ELR (cell line): ENCODE results near the gene EDA2R.

ENCODE experiments used
- DNase-seq: peaks from one replicate; pipeline ENCODE4 v3.0.0-alpha.2; 2015; ENCODE audit warnings: low read depth

The EDA2R gene, protein sequence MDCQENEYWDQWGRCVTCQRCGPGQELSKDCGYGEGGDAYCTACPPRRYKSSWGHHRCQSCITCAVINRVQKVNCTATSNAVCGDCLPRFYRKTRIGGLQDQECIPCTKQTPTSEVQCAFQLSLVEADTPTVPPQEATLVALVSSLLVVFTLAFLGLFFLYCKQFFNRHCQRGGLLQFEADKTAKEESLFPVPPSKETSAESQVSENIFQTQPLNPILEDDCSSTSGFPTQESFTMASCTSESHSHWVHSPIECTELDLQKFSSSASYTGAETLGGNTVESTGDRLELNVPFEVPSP

DNA sequence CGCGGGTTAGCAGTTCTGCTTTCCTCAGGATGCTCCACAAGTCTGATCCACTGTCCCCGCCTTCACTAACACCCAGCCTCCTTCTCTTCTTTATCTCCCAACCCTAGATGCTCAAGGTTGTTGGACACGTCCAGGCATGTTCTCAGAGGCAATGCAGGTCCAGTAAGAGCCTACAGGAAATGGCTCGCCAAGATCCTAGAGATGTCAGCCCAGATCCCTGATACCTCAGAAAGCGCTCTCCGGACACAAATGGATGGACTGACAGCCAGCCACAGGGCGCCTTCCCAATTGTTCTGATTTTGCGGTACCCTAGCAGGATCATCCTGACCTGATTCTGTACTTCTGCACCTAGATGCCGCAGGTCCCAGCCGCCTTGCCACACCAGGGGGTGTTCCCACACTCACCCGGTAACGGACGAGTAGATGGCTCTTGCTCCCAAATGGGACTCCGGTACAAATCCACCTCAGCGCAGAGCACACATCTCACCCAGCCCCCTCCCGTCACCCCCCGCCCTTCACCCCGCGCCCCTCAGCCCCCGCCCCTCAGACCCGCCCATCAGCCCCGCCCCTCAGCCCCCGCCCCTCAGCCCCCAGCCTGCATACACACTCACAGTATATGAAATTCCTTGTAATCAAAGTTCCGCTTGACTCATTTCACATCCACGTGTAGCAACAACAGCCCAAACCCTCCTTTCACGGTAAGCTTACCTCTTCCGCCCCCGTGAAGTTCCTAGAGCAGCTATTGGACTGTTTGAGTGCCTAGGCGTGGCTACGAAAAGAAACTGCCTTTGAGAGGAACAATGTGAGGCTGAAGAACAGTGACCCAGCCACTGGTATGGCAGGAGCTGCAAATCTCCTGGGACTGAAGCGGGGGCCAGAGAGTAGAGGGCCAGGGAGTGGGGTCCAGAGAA, at the start of gene EDA2R:
Gene EDA2R (minus strand): TSS at position 488 of the 910 bp plus-strand sequence. CDS start 23,058 bp downstream, outside the sequence.
- peak; percentile 84 for DNase-seq

DNA sequence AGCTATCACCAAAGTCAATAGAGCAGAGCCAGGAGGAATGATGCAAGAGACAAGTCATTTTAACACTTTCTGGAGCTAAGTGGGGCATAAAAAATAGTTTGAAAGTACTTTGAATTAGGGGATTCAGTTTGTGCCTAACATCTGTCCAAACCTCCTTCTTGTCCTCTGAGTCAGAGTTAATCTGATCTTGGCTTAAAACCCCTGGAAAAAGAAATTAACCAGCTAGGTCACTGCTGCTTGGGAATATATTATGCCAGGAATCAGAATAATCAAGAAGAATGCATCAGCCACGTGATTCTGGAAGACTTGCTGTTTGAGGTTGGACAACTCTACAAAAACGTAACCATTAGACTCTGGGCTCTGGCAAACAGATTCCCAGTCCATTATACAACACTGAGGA, 45.3 kb upstream of the EDA2R start:
- DNase-seq, result no peak

DNA sequence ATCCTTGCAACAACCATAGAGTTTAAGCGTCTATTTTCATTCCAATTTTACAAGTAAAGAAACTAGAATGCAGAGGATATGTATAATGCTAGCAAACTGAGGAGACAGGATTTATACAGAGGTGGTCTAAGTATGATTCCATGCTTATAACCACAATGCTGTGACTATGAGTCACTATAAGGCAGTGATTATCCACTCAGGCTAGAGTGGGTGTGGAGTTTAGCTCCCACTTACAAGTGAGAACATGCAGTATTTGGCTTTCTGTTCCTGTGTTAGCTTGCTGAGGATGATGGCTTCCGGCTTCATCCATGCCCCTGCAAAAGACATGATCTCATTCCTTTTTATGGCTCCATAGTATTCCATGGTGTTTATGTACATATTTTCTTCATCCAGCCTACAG, 41.6 kb upstream of the EDA2R start:
- peak; percentile 39 for DNase-seq

DNA sequence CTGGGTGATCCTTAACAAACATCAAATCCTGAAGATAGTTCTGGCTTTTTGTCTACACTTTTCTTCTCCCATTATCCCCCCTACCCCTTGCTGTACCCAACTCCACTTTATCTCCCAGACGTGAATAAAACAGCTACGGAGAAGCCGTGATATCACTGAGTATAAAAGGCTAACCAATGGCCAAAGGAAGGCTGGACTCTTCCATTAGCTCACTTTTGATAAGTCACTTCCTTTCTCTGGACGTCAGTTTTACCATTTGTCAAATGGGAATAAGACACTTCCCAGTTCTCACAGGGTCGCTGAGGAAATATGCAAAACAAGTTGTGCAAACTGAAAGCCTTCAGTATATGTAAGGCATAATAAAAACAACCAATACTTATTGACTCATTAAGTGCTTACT, 38.6 kb upstream of the EDA2R start:
- peak; percentile 37 for DNase-seq

DNA sequence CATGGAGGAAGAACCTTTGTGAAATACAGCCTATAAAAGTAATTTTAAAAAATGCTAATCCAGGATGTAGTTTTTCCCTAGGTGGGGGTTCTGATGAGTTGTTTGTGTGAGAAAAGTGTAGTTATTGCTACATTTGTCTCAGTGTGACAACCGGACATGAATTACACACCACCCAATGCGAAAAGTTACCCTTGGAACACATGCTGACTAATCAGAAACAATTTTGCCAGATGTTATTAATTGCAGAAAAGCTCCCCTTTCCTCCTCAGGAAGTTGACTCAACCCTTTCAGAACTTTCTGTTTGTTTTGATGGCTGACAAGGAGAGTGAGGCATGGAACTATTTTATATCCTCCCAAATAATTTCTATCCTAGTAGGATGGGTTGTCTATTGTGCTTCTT, 38.1 kb upstream of the EDA2R start:
- peak; percentile 81 for DNase-seq

DNA sequence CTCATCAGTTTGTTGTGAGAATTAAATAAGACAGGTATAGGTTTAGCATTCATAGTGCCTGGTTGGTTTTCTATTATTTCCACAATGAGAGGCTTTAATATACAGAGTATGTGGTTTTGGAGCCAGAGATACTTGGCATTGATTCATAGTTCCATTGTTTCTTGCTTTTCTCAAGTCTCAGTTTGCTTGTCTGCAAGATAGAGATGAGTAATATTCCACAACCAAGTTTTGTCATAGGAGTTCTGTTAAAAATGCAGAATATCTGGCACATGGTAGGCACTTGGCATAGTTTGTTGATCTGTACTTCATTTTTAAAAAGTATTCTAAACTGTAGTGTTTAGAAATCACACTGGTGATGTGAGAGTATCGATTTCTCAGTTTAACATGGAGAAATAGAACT, 37.5 kb upstream of the EDA2R start:
- peak; percentile 55 for DNase-seq

DNA sequence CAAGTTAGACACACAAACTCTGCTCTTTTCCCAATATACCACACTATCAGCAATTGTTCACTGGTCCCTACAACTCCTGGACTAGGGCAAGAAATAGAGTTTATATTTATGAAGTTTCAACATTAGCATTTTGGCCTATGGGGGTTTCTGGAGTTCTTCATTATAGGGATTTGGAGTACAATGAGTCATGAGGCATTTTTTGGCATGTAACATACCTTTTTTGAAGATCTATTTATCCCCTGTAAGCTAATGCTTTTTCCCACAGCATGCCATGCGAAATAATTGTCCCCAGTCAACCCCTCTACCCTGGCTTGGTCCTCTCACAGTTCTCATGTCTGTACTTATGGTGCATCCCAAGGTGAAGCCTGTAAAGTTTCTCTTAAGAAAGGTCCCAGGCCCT, 36.7 kb upstream of the EDA2R start:
- DNase-seq, result no peak

DNA sequence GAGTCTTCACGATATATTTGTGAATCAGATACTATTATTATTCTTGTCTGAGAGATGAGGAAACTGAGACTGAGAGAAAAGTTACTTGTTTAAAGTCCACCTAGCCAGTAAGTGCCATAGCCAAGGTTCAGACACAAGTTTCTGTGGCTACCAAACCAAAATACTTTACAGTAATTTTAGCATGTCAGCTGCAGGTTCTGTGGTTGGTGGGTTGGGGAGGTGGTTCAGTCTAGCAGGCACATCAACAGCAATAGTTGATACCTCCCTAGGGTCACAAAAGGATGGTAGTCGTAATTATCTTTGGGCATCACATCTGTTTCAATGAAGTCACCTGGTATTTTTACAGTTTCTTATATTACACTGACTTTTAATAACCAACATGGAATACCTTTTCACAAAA, 35.6 kb upstream of the EDA2R start:
- no peak for DNase-seq

DNA sequence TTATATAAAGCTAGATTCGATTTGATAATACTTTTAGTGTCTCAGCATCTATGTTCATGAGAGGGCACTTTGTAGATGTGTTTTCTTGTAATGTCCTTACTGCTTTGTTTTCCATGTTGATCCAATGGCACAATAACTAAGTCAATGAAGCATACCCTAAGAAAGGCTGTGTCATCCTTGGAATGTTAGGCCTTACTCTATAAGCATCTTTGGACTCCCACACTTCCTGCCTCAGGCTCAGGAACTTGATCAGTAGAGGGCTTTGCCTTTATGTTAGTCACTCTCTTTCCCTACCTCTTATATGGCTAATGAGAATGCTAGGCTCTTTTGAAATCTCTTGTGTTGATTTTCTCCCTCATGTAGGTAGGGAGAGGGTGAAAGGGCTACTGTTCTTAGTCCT, 33.2 kb upstream of the EDA2R start:
- peak; percentile 60 for DNase-seq

DNA sequence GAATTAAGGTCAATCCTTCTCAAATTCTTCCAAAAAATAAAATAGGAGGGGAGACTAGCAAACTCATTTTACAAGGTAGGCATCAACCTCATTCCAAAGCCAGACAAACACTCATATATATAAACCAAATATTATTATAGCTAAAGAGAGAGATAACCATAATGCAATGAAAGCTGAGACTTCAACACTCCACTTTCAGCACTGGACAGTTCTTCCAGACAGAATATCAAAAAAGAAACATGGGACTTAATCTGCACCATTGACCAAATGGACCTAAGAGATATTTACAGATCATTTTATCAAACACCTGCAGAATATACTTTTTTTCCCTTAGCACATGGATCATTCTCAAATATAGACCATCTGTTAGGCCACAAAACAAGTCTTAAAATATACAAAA, 15.5 kb upstream of the EDA2R start:
- no peak for DNase-seq

DNA sequence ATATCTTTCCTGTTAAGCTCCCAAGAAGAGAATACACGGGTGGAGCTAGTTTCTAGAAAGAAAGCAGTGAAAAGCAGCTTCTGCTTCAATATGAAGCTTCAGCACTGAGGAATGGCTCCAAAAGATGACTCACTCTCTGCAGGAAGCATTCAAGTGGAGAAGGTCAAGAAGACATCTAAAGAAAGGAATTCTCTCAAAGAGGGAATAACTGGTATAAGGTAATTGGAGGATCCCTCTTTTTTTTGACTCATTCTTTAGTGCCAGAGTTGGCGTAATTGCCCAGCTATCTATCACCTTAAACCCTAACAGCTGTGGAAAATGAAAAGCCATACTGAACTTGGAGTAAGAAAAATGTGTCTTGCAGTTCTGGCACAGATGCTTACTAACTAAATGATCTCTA, 3.5 kb downstream of the EDA2R start:
- DNase-seq, result peak; percentile 84

DNA sequence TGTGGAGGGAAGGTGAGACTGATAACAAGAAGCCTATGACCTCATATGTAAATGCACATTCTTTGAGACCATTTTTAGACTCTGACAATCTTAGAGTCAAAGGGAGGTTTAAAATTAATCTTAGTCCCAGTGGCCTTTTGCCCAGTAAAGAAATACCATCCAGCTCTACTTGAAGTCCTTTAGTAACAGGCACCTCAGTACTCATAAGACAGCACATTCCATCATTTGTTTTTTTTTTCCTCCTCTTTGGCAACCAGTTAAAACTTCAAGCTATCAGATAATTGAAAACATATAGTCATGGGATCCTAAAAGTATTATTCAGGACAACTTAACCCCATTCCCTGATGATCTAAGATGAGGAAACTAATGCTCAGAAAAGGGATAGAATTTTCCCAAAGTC, 4.6 kb downstream of the EDA2R start:
- DNase-seq, result no peak

DNA sequence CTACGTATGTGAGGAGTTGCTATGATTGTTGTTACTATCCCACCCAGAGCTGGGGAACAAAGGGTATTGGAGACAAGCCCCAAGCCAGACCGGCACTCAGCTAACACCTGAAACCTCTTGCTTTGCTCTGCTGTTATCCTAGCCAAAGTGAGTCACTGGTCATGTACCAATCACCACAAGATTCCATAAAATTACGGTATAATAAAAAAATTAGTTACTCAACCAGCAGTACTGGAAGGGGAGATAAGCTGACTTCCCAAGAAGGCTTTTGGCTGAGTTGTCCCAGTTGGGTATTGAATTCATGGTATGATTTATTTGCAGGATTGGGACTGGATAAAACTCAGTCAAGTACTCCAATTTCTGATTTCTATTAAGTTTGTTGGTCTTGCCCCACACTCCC, 5.3 kb downstream of the EDA2R start:
- peak; percentile 68 for DNase-seq

DNA sequence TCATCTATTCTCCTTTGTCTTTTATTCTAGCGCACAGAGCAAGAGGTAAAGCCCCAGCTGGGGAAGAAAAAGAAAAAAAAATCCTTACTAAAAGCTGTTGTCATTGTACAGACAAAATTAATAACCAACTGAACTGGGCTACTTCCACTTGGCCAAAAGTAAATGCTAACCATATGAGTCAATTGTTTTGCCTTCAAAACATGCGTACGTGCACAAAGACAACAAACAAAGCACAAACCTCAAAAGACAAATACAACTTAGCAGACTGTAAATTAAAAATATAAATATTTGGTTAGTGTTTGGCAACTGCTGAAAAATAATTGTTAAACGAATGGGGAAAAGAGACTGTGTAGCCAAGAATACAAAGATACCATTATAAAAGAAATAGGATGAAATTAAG, 5.9 kb downstream of the EDA2R start:
- peak; percentile 37 for DNase-seq

DNA sequence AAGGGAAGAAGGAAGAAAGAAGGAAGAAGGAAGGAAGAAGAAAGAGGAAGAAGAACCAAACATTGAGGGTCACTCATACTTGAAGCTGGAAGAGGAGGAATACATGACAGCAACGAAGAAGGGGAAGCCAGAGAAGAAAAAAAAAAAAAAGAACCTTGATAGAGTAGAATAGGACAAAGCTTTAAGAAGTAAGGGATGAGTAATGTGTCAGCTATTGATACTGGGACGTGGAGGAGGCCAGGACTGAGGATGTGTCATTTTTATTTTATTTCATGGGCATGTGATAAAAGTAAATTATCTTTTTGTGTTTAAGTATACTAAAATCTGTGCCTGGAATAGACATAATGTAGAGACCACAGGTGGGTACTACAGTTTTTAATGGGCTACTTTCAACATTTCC, 6.4 kb downstream of the EDA2R start:
- peak; percentile 65 for DNase-seq

DNA sequence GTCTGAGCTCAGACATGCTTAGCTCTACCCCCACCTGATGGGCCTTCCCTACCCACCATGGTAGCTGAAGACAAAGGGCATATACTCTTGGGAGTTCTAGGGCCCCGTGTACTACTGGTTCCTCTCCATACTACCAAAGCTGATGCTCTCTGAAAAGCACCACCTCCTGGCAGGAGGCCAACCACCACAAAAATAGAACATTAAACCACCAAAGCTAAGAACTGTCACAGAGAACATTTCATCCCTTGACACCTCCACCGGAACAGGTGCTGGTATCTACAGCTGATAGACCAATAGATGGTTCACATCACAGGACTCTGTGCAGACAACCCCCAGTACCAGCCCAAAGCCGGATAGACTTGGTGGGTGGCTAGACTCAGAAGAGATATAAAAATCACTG, 13.4 kb downstream of the EDA2R start:
- DNase-seq, result no peak

DNA sequence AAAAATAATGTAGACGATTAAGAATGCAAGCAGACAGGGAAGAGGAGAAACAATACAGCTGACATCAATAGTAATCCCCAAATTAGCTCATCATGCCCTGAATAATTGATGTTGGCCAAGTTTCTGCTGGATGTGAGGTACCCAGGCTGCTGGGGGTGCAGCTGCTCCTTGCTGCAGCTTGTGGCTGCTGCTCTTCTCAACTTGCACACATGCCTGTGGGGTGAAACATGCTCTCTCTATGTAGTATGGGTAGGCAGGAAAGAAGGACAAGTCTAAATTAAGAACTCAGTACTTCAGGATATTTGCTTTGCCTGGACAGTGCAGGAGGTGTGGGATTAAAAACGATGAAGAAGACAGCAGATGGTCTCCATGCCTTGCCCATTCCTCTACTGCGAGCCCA, 16.7 kb downstream of the EDA2R start:
- no peak for DNase-seq

DNA sequence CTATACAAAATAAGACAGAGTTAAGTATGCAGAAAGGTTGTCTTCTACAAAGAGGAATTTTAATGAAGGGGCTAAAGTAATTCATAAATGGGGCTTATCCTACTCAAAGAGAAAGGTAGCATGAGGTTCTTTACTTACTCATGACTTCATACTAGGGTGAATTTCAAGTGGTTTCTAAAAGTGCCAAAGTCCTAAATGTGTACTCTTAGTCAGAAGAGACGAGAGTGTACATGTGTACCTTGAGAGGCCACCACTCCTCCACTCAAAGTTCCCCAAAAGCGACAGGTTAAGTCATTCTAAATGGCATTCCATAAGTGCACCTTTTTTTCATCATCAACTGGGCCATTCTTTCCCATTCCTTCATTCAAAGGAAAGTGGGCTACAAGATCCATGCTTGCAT, 21.9 kb downstream of the EDA2R start:
- no peak for DNase-seq

DNA sequence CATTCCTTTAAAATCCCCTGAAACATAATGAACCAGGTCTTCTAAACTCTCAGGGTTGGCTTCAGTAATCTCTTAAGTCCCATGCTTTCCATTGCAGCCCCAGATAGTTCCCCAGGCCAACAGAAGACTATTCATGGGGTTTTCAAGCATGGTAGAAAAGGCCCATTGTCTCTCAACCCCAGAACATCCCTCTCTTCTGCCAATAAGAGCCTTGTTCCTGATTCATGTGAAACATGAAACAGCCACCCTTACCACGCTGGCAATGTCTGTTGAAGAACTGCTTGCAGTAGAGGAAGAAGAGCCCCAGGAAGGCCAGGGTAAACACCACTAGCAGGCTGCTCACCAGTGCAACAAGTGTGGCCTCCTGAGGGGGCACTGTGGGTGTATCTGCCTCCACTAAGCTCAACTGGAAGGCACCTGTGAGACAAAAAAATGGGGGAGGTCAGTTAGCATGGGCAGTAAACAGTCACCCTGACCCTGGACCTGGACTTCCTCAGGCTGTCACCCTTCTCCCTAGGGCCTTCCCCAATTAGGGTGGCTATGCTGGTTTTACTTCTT, 36.4 kb downstream of the EDA2R start:
- no peak for DNase-seq

DNA sequence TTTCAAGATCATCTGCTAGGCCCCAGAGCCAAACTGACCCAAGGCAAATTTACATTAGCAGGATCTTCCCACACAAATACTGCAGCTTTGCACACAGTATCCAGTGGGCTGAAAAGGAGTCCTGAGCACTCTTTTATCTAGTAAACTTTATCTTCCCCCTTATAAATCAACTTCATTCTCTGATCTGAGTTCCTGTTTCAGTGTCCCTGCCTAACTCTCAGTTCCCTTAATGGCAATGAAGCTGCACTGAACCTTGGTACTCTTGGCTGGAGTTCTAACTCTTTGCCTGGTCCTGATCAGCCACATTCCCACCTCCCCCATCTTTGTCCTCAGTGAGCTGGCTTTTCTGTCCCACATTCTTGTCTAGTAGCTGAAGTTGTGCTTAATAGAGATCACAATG, 37.4 kb downstream of the EDA2R start:
- no peak for DNase-seq

DNA sequence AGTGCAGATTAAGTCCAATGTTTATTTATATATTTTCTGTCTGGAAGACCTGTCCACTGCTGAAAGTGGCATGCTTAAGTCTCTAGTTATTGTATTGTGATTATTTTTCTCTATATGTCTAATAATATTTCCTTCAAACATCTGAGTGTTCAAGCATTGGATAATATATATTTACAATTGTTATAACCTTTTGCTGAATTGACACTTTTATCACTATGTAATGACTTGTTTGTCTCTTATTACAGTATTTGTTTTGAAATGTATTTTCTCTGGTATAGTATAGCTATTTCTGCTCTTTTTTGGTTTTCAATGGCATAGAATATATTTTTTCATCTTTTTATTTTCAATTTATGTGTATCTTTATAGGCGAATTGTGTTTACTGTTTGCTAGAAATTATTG, 59.7 kb downstream of the EDA2R start:
- no peak for DNase-seq

DNA sequence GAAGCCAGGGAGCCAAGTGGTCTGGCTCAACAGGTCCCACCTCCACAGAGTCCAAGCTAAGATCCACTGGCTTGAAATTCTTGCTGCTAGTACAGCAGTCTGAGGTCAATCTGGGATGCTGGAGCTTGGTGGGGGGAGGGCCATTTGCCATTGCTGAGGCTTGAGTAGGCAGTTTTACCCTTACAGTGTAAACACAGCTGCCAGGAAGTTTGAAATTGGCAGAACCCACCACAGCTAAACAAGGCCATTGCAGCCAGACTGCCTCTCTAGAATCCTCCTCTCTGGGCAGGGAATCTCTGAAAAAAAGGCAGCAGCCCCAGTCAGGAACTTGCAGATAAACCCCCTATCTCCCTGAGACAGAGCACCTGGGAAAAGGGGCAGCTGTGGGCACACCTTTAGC, 84.9 kb downstream of the EDA2R start:
- no peak for DNase-seq

DNA sequence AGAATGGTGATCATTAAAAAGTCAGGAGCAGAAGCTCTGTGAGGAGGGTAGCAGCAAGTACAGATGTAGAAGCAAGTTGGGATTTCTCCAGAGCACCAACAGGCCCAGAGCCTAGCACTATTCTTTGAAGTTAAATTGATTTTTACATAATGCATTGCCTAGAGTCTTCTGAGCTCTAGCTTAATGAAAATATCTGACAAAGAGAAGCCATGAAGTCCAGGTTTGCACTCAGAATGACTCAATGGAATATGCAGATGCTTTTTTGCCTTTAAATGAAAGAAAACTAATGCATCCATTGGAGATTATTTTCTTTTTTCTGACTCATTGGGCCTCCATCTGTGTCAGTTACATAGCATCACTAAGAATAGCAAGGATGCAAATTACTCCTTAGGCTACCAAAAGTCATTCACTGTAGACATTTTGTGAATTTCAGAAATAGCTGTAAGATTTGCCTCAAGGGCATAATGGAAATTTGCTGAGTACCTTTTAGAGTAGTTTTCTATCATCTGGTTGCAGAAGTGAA, 91.0 kb downstream of the EDA2R start:
- DNase-seq, result no peak
